Activated T-cell treated with anti-CD3 and anti-CD28 coated beads, Interleukin-2, amount 50 U/mL, for 72 hours (primary cell): ENCODE measurements around the gene SIRT5. TPM values are rescaled to one million over a fixed set of nuclear protein-coding genes. Genes with fewer than 3 reads are reported as not detected.

Experiments used
- ATAC-seq, 2 donors: fragments of 150-1000 bp; cut with Tn5 transposase; replicated peaks in 1 of 2; 2 replicates each; pipeline ENCODE4 v1.10.0; 2021; ENCODE audit warnings: moderate library complexity in 2 of 2, mild to moderate bottlenecking in 1 of 2
- DNase-seq, 2 donors: peaks; one replicate each; pipeline ENCODE4 v3.0.0; 2021 to 2022; ENCODE audit warnings: mixed read lengths in 1 of 2
- H3K27ac Mint-ChIP-seq: one replicate; pipeline ENCODE4 v1.8.0; 2022; ENCODE audit warnings: mild to moderate bottlenecking, moderate library complexity, mixed read lengths
- H3K27me3 Mint-ChIP-seq: one replicate; pipeline ENCODE4 v1.8.0; 2022; ENCODE audit warnings: low read depth, mixed read lengths
- H3K36me3 Mint-ChIP-seq, 2 donors: one replicate each; pipeline ENCODE4 v1.8.0; 2022; ENCODE audit warnings: mixed read lengths in 2 of 2, mild to moderate bottlenecking in 1 of 2; ENCODE audit not compliant: insufficient read depth in 2 of 2
- H3K4me1 Mint-ChIP-seq: one replicate; pipeline ENCODE4 v1.8.0; 2022; ENCODE audit warnings: low read depth, mixed read lengths
- H3K4me3 Mint-ChIP-seq, 2 donors: one replicate each; pipeline ENCODE4 v1.8.0; 2022; ENCODE audit warnings: mild to moderate bottlenecking in 2 of 2, mixed read lengths in 2 of 2, moderate library complexity in 2 of 2
- H3K9me3 Mint-ChIP-seq, 2 donors: one replicate each; pipeline ENCODE4 v1.8.0; 2022; ENCODE audit warnings: mixed read lengths in 2 of 2
- total RNA-seq, 2 donors: library from RNA; stranded (reverse); gene quantifications; one replicate each; pipeline ENCODE4 v1.2.3, GENCODE V29; 2022

The SIRT5 gene
- total RNA-seq, 2 donors from 2014 or later, result 12.2 to 14.3 TPM

- ATAC-seq (no peak), DNase-seq (no peak)
- H3K4me1 Mint-ChIP-seq, result no peaks in the 10 kb centered on the region
- no peaks in the 10 kb centered on the region for H3K9me3 Mint-ChIP-seq
- no peak overlapping the region for H3K4me3 Mint-ChIP-seq
- H3K27ac Mint-ChIP-seq, result no peak overlapping the region
- H3K27me3 Mint-ChIP-seq, result no peaks in the 10 kb centered on the region
- no peaks in the 10 kb centered on the region for H3K36me3 Mint-ChIP-seq
Measured at GRCh38 chr6:13538084-13538483, 36.3 kb upstream of the SIRT5 start.

GRCh38 chr6:13538600-13538999 lies 35.8 kb upstream of the SIRT5 start:
- Mint-ChIP-seq H3K36me3 (no peaks in the 10 kb centered on the region), H3K4me1 (no peaks in the 10 kb centered on the region), H3K27ac (no peak overlapping the region), H3K27me3 (no peaks in the 10 kb centered on the region), H3K4me3 (no peak overlapping the region), H3K9me3 (no peaks in the 10 kb centered on the region)
- no peak for ATAC-seq
- no peak for DNase-seq

DNA sequence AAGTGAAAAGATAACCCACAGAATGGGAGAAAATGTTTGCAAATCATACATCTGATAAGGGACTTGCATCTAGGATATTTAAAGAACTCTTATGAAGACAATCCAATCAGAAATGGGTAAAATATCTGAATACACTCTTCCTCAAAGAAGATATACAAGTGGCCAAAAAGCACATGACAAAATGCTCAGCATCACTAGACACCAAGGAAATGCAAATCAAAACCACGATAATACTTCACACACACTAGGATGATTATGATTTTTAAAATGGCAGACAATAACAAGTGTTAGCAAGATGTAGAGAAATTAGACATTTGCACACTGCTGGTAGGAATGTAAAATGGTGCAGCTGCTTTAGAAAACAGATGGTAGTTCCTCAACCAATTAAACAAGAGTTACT lies 34.8 kb upstream of the SIRT5 start:
- Mint-ChIP-seq H3K36me3 (no peaks in the 10 kb centered on the region), H3K4me3 (no peak overlapping the region), H3K9me3 (no peaks in the 10 kb centered on the region), H3K27me3 (no peaks in the 10 kb centered on the region), H3K27ac (no peak overlapping the region), H3K4me1 (no peaks in the 10 kb centered on the region)
- DNase-seq, result no peak
- no peak for ATAC-seq

DNA sequence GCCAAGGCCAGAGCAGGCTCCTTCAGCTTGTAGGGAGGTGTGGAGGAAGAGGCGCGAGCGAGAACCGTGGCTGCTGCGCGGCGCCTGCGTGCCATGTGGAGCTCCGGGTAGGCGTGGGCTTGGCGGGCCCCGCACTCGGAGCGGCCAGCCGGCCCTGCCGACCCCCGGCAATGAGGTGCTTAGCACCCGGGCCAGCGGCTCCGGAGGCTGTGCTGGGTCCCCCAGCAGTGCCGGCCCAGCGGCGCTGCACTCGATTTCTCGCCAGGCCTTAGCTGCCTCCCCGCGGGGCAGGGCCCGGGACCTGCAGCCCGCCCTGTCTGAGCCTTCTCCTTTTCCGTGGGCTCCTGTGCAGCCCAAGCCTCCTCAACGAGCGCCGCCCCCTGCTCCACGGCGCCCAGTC lies 32.9 kb upstream of the SIRT5 start:
- H3K4me3 Mint-ChIP-seq, result no peak overlapping the region
- H3K27ac Mint-ChIP-seq, result no peak overlapping the region
- no peaks in the 10 kb centered on the region for H3K9me3 Mint-ChIP-seq
- H3K27me3 Mint-ChIP-seq, result no peaks in the 10 kb centered on the region
- no peaks in the 10 kb centered on the region for H3K4me1 Mint-ChIP-seq
- no peaks in the 10 kb centered on the region for H3K36me3 Mint-ChIP-seq
- no peak for ATAC-seq
- no peak for DNase-seq

- Mint-ChIP-seq H3K4me1 (no peaks in the 10 kb centered on the region), H3K27ac (no peak overlapping the region), H3K27me3 (peaks cover 4% of the 10 kb centered on the region), H3K36me3 (no peaks in the 10 kb centered on the region), H3K4me3 (no peak overlapping the region), H3K9me3 (no peaks in the 10 kb centered on the region)
- no peak for DNase-seq
- no peak for ATAC-seq
Measured at GRCh38 chr6:13544454-13545186, 29.8 kb upstream of the SIRT5 start.

- Mint-ChIP-seq H3K27me3 (peaks cover 4% of the 10 kb centered on the region), H3K4me1 (no peaks in the 10 kb centered on the region), H3K36me3 (no peaks in the 10 kb centered on the region), H3K4me3 (no peak overlapping the region), H3K9me3 (no peaks in the 10 kb centered on the region), H3K27ac (no peak overlapping the region)
- no peak for ATAC-seq
- DNase-seq, result no peak
Measured at GRCh38 chr6:13545885-13546284, 28.5 kb upstream of the SIRT5 start.

DNA sequence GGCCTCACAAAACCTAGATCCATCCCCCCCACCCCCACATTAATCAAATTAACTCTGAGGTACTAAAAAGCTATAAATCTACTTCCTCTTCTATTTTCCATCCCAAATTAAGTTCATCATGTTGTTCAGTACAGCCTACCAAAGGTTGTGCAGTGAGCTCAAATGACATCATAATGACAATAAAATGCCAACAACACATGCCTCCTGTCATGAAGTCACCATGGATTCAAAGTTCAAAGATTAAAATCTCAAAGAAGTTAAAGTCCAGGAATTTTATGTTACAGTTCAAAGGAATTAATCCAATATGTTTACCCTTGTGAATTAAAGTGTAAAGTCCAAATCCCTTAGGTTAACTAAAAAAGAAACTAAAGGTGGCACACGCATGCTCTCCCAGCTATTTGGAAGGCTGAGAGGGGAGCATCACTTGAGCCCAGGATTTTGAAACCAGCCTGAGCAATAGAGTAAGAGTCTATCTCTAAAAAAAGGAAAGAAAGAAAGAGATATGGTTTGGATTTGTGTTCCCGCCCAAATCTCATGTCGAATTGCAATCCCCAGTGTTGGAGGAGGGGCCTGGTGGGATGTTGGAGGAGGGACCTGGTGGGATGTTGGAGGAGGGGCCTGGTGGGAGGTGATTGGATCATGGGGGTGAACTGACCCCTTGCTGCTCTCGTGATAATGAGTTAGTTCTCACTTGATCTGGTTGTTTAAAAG lies 25.7 kb upstream of the SIRT5 start:
- Mint-ChIP-seq H3K9me3 (no peaks in the 10 kb centered on the region), H3K4me1 (no peaks in the 10 kb centered on the region), H3K4me3 (no peak overlapping the region), H3K36me3 (no peaks in the 10 kb centered on the region), H3K27ac (no peak overlapping the region), H3K27me3 (peaks cover 4% of the 10 kb centered on the region)
- no peak for DNase-seq
- ATAC-seq, result no peak

DNA sequence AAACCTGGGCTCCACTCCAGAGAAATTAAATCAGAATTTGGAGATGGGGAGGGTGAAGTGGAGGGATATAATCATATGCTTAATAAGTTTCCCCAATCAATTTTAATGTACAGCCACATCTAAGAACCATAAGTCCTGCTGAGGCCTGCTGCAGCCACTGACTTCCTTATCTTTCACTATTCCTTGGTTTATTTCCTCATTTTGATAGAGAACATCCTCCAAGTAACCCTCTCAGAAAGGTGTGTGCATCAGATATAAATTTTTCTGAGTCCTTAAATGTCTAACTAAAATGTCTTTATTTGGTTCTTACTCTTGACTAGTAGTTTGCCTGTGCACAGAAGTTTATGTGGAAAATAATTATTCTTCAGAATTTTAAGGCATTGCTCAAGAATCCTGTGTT lies 23.7 kb upstream of the SIRT5 start:
- Mint-ChIP-seq H3K27me3 (peaks cover 4% of the 10 kb centered on the region), H3K4me1 (no peaks in the 10 kb centered on the region), H3K9me3 (no peaks in the 10 kb centered on the region), H3K27ac (no peak overlapping the region), H3K36me3 (no peaks in the 10 kb centered on the region), H3K4me3 (no peak overlapping the region)
- ATAC-seq (no peak), DNase-seq (no peak)

GRCh38 chr6:13553646-13554045 lies 20.8 kb upstream of the SIRT5 start:
- Mint-ChIP-seq H3K27ac (no peak overlapping the region), H3K9me3 (no peaks in the 10 kb centered on the region), H3K4me3 (no peak overlapping the region), H3K36me3 (no peaks in the 10 kb centered on the region), H3K27me3 (peaks cover 4% of the 10 kb centered on the region), H3K4me1 (no peaks in the 10 kb centered on the region)
- ATAC-seq (no peak), DNase-seq (no peak)

DNA sequence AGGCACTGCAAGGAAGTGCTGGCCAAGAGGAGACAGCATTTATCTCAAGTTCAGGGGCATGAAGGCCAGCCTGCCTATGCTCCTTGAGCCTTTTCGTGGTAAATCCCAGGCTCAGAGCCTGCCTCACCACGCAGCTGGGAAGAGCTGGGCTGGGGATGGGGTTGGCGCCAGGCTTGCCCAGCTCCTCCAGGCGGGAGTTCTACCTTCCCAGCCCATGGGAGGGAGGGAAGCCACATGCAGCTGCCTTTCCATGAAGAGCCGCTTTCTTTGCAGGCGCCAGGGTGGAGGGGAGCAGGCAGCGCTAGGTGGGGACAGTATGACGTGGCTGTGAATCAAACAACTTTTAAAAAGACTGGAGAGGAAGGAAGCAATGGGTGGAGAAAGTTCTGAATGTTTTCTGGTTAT lies 19.5 kb upstream of the SIRT5 start:
- Mint-ChIP-seq H3K27ac (no peak overlapping the region), H3K4me1 (no peaks in the 10 kb centered on the region), H3K27me3 (no peaks in the 10 kb centered on the region), H3K4me3 (no peak overlapping the region), H3K9me3 (no peaks in the 10 kb centered on the region), H3K36me3 (no peaks in the 10 kb centered on the region)
- ATAC-seq (no peak), DNase-seq (no peak)

DNA sequence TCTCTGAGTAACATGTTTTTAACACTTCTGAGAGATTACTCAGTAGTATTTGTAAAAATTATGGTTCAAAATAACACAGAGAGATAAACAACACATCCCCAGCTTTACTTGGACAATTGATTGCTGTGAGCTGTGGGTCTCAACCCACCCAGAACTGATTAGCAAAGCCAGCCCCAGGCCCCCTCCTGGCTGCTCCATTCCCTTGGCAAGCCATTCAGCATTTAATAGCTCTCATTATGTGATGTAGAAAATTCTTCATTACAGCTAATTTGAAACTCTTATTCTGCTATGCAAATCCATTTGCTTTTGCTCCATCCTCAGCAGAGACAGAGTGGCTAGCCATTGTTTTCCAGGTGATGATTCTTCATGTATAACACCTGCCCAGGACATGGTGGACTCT lies 16.6 kb upstream of the SIRT5 start:
- Mint-ChIP-seq H3K36me3 (no peaks in the 10 kb centered on the region), H3K4me3 (no peak overlapping the region), H3K27me3 (no peaks in the 10 kb centered on the region), H3K27ac (no peak overlapping the region), H3K9me3 (no peaks in the 10 kb centered on the region), H3K4me1 (no peaks in the 10 kb centered on the region)
- no peak for DNase-seq
- no peak for ATAC-seq

DNA sequence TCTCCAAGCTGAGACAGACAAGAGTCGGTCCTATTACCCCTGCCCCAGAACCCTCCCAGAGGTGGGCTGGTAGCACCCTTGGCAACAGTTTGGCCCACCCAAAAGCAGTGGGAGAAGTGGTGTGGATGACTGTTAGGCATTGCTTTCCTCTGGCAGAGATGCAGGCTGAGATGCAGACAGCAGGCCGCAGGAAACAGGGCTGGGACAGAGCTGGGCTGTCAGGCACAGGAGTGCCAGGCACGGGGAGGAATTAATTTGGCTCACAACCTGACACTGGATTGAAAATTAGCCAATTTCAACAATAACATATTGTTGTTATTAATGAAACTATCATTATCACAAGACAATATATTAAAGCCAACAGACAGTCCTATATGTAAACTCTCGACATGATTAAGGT lies 15.7 kb upstream of the SIRT5 start:
- Mint-ChIP-seq H3K27me3 (no peaks in the 10 kb centered on the region), H3K4me1 (no peaks in the 10 kb centered on the region), H3K4me3 (no peak overlapping the region), H3K9me3 (no peaks in the 10 kb centered on the region), H3K27ac (no peak overlapping the region), H3K36me3 (no peaks in the 10 kb centered on the region)
- ATAC-seq (no peak), DNase-seq (no peak)

DNA sequence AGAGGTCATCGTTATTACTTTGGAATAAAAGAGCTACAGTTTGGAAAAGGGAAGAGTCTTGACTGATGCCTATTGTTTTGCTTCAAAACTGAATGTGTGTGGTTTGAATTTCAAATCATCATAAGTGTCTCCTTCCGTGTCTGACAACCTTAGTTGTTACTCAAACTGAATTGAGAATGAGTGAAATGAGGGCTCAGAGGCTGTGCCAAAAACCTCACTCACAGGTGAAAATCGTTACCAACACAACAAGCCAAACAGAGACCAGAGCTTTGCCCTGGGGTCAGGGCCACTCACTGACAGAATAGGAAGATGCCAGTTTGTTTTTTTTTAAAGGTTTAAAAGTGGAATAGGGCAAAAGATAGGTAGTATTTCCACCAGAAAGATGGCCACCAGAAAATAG lies 15.2 kb upstream of the SIRT5 start:
- H3K4me1 Mint-ChIP-seq, result no peaks in the 10 kb centered on the region
- peak in 1 of 2 donors; percentile 42 for ATAC-seq
- H3K27me3 Mint-ChIP-seq, result no peaks in the 10 kb centered on the region
- no peaks in the 10 kb centered on the region for H3K9me3 Mint-ChIP-seq
- H3K4me3 Mint-ChIP-seq, result no peak overlapping the region
- no peaks in the 10 kb centered on the region for H3K36me3 Mint-ChIP-seq
- no peak for DNase-seq
- no peak overlapping the region for H3K27ac Mint-ChIP-seq
